Measurements from ENCODE around the gene NUP50.

The NUP50 gene

GRCh38 chr22:45235101-45235777, 71.5 kb downstream of the NUP50 start:
- H3K4me3 ChIP-seq (ENCODE audit: low read depth, low read length): no peak overlapping the region
- TF ChIP-seq, protein P1, sequence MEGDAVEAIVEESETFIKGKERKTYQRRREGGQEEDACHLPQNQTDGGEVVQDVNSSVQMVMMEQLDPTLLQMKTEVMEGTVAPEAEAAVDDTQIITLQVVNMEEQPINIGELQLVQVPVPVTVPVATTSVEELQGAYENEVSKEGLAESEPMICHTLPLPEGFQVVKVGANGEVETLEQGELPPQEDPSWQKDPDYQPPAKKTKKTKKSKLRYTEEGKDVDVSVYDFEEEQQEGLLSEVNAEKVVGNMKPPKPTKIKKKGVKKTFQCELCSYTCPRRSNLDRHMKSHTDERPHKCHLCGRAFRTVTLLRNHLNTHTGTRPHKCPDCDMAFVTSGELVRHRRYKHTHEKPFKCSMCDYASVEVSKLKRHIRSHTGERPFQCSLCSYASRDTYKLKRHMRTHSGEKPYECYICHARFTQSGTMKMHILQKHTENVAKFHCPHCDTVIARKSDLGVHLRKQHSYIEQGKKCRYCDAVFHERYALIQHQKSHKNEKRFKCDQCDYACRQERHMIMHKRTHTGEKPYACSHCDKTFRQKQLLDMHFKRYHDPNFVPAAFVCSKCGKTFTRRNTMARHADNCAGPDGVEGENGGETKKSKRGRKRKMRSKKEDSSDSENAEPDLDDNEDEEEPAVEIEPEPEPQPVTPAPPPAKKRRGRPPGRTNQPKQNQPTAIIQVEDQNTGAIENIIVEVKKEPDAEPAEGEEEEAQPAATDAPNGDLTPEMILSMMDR (IDR thresholded peaks at IDR 0.05; ENCODE audit: control insufficient read depth, extremely low read depth, insufficient read depth): no peak
- DNase-seq (ENCODE audit: low read depth): no peak

DNA sequence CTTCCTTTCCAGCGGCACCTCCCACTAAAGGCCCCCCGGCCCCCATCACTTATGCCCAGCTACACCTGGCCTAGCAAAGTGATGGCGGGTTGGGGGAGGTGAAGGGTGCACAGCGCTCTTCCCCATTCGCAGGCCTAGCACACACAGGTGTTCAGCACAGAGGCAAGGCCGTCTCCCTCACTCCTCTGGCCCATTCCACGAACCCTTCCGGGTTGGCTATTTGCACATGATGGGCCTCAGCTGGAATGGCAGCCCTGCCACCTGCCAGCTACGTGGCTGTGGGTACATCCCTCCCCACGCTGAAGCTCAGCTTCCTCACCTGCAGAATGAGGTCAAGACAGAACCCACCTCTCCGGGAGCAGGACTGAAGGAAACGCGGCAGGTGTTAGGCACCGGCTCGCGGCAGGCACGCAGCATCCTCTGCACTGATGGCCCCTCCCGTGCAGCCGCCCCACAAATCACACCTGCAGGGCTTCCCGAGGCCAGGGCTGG, 72.2 kb downstream of the NUP50 start:
- no peak for DNase-seq (ENCODE audit: low read depth)
- no peak overlapping the region for H3K4me3 ChIP-seq (ENCODE audit: low read depth, low read length)
- TF ChIP-seq, protein P1 (IDR thresholded peaks at IDR 0.05; ENCODE audit: control insufficient read depth, extremely low read depth, insufficient read depth): no peak

- no peak for DNase-seq (ENCODE audit: low read depth)
- TF ChIP-seq, protein P1 (IDR thresholded peaks at IDR 0.05; ENCODE audit: control insufficient read depth, extremely low read depth, insufficient read depth): no peak
- H3K4me3 ChIP-seq (ENCODE audit: low read depth, low read length): no peak overlapping the region
Measured at GRCh38 chr22:45237065-45237990, 73.6 kb downstream of the NUP50 start.
